H7 (cell line): ENCODE data around the gene CLTA. TPM values are rescaled to one million over a fixed set of nuclear protein-coding genes. Genes with fewer than 3 reads are reported as not detected.
"Not testable (repeated sequence)": the region's sequence is repeated elsewhere in the genome, so short reads cannot be mapped to it uniquely, and the experiment has no call there.

Source experiments
- DNase-seq: peaks from one replicate; pipeline ENCODE4 v3.0.0; 2012
- H3K27me3 ChIP-seq: 2 replicates; pipeline ENCODE4 v1.6.0; 2011; ENCODE audit warnings: mild to moderate bottlenecking, low read length; ENCODE audit not compliant: control insufficient read depth, insufficient read depth
- H3K36me3 ChIP-seq: replicated peaks from 2 replicates; pipeline ENCODE4 v1.5.1; 2011; ENCODE audit warnings: low read length; ENCODE audit not compliant: control insufficient read depth, insufficient read depth
- H3K4me3 ChIP-seq: 2 replicates; pipeline ENCODE4 v1.5.1; 2011; ENCODE audit warnings: low read depth, mild to moderate bottlenecking, control low read depth, low read length, moderate library complexity; ENCODE audit not compliant: insufficient read depth
- total RNA-seq: library from RNA; depleted of rRNA; stranded (reverse); fragments of >200 nt; shearing (Covaris generic); gene quantifications from 2 replicates; pipeline ENCODE4 v1.2.3, GENCODE V29; 2014

Gene CLTA
- total RNA-seq, 1 experiment from 2014 or later: 222 TPM

GRCh38 chr9:36151316-36152210 lies 39.2 kb upstream of the CLTA start:
- Histone ChIP-seq H3K36me3 (no peaks in the 10 kb centered on the region; the same call in 1 of the 2 replicates), H3K27me3 (no peaks in the 10 kb centered on the region), H3K4me3 (no peak overlapping the region)
- no peak for DNase-seq

GRCh38 chr9:36152741-36153438 lies 37.8 kb upstream of the CLTA start:
- Histone ChIP-seq H3K27me3 (no peaks in the 10 kb centered on the region), H3K4me3 (no peak overlapping the region), H3K36me3 (no peaks in the 10 kb centered on the region; the same call in 1 of the 2 replicates)
- DNase-seq: peak; percentile 14

DNA sequence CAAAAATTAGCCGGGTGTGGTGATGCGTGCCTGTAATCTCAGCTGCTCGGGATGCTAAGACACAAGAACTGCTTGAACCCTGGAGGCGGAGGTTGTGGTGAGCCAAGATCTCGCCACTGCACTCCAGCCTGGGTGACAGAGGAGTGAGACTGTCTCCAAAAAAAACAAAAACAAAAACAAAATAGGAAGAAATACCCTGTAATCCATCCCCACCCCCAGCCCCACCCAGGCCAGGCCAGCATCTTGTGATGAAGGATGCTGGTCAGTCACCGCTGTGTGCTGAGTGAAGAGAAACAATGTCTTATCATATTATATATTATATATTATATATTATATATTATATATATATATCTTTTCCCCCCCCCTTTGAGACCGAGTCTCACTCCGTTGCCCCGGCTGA lies 37.0 kb upstream of the CLTA start:
- Histone ChIP-seq H3K27me3 (no peaks in the 10 kb centered on the region), H3K36me3 (no peaks in the 10 kb centered on the region), H3K4me3 (no peak overlapping the region)
- no peak for DNase-seq

- DNase-seq: peak; percentile 7
- no peaks in the 10 kb centered on the region for H3K36me3 ChIP-seq
- H3K27me3 ChIP-seq: no peaks in the 10 kb centered on the region
- H3K4me3 ChIP-seq: no peak overlapping the region
Observed at GRCh38 chr9:36154331-36154952, 36.3 kb upstream of the CLTA start.

- no peaks in the 10 kb centered on the region for H3K36me3 ChIP-seq
- no peaks in the 10 kb centered on the region for H3K27me3 ChIP-seq
- no peak overlapping the region for H3K4me3 ChIP-seq
- DNase-seq: no peak
Observed at GRCh38 chr9:36156116-36156515, 34.6 kb upstream of the CLTA start.

DNA sequence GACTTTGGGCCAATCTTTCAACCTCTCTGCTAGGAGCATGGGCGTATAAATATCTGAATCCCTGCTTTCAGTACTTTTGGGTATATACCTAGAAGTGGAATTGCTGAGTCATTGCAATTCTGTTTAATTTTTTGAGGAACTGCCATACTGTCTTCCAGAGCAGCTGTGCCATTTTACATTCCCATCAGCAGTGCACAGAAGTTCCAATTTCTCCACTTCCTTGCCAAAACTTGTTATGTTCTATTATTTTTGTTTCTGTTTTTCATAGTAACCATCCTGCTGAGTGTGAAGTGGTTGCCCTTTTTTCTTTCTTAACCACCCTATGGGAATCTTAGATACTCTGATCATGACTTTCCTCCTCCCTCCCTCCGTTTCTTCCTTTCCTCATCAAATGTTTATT lies 32.6 kb upstream of the CLTA start:
- no peak for DNase-seq
- Histone ChIP-seq H3K4me3 (no peak overlapping the region), H3K36me3 (no peaks in the 10 kb centered on the region), H3K27me3 (no peaks in the 10 kb centered on the region)

- no peak for DNase-seq
- H3K4me3 ChIP-seq: no peak overlapping the region
- H3K36me3 ChIP-seq: no peaks in the 10 kb centered on the region
- no peaks in the 10 kb centered on the region for H3K27me3 ChIP-seq
Observed at GRCh38 chr9:36158917-36159316, 31.8 kb upstream of the CLTA start.

DNA sequence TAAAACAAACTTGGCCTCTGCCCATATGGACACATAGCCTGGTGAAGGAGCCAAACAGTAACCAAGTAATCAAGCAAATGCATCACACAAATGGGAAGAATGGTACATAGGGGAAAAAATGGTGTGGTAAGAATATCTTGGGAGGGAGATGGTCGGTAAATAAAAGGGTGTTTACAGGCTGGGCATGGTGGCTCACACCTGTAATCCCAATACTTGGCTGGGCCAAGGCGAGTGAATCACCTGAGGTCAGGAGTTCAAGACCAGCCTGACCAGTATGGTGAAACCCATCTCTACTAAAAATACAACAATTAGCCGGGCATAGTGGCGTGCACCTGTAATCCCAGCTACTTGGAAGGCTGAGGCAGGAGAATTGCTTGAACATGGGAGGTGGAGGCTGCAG lies 31.2 kb upstream of the CLTA start:
- not testable (repeated sequence) for H3K27me3 ChIP-seq, H3K36me3 ChIP-seq, DNase-seq, H3K4me3 ChIP-seq

- not testable (repeated sequence) for DNase-seq, H3K27me3 ChIP-seq, H3K4me3 ChIP-seq, H3K36me3 ChIP-seq
Observed at GRCh38 chr9:36160126-36160525, 30.6 kb upstream of the CLTA start.

- Histone ChIP-seq H3K4me3 (no peak overlapping the region), H3K36me3 (no peaks in the 10 kb centered on the region), H3K27me3 (no peaks in the 10 kb centered on the region)
- DNase-seq: no peak
Observed at GRCh38 chr9:36161187-36161586, 29.5 kb upstream of the CLTA start.

DNA sequence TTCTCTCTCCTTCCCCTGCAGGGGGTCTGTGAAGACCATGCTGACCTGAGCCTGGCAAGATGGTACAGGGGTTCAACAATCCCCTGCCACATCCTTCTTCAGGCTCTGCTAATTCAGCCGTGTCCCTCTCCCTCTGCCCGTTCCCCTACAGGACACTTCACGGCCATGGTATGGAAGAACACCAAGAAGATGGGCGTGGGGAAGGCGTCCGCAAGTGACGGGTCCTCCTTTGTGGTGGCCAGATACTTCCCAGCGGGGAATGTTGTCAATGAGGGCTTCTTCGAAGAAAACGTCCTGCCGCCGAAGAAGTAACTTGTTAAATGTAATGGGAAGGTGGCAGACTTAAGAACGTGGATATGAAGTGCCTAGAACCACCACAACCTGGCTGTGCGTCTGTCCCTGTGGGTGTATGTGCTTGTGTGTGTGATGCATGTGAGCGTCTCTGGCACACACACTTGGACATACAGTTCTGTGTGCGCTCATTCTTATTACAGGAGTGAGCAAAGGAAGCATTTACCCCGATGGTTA lies 28.4 kb upstream of the CLTA start:
- H3K27me3 ChIP-seq: no peaks in the 10 kb centered on the region
- DNase-seq: peak; percentile 15
- no peak overlapping the region for H3K4me3 ChIP-seq
- no peaks in the 10 kb centered on the region for H3K36me3 ChIP-seq

- no peak overlapping the region for H3K4me3 ChIP-seq
- H3K27me3 ChIP-seq: no peaks in the 10 kb centered on the region
- no peaks in the 10 kb centered on the region for H3K36me3 ChIP-seq
- DNase-seq: peak; percentile 93
Observed at GRCh38 chr9:36163049-36163785, 27.5 kb upstream of the CLTA start.

DNA sequence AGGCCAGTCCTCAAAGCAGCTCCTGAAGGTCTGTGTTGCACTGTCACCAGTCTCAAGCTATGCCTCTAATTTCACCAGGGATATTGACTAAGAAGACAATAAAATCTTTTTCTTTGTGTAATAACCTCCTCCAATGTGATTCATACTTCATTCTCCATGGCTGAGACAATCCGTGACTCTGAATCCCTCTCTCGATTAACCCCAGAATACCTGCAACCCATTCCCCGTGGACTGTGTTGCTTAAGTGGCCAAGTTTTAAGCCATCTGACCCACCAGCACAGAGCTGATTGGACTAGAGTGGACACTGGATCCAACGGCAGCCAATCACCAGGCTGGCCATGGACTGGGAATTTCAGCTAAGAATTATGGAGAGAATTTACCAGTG lies 26.9 kb upstream of the CLTA start:
- Histone ChIP-seq H3K4me3 (no peak overlapping the region), H3K27me3 (no peaks in the 10 kb centered on the region), H3K36me3 (no peaks in the 10 kb centered on the region)
- DNase-seq: peak; percentile 37

DNA sequence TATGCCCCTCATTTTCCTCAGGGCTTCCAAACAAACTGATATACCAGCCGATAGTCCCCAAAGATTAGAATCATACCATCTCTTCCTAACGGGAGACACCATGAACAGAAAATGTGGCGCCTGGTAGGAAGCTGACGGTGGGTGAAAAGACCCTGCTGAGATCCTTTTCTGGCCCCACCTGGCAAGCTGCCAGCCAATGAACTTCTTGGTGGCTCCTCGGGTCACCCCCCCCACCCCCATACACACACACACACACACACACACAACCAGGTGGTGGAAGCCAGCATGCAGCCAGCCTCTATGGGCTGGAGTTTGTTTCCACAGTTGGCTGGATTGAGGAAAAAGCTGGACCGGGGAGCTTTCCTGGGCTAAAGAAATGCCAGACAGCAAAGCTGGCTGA lies 26.3 kb upstream of the CLTA start:
- DNase-seq: no peak
- no peak overlapping the region for H3K4me3 ChIP-seq
- H3K27me3 ChIP-seq: no peaks in the 10 kb centered on the region
- no peaks in the 10 kb centered on the region for H3K36me3 ChIP-seq
